HL-60 (cell line): ENCODE results near the gene POLR3A.

Experiments
- CTCF ChIP-seq: IDR thresholded peaks from one replicate; pipeline ENCODE4 v1.5.1; 2011; ENCODE audit warnings: low read length, control low read depth, inconsistent platforms; ENCODE audit not compliant: insufficient read depth
- POLR2AphosphoS5 ChIP-seq: IDR thresholded peaks from 2 replicates; pipeline ENCODE4 v1.6.1; 2012; ENCODE audit warnings: low read depth

- TF ChIP-seq CTCF (no peak), POLR2AphosphoS5 (no peak)
These were observed 108.8 kb downstream of the POLR3A start for GRCh38 chr10:77920495-77920894.
